ENCODE measurements around the gene CCHCR1.

Gene CCHCR1

GRCh38 chr6:31180500-31180899 lies 22.9 kb upstream of the CCHCR1 start:
- Histone ChIP-seq H3K27ac (no peak overlapping the region), H3K4me3 (peak overlapping the region; percentile 51)
- DNase-seq (ENCODE audit: low spot score): no peak
- TF ChIP-seq CTCF (IDR thresholded peaks at IDR 0.05): no peak

GRCh38 chr6:31179896-31180295 lies 22.3 kb upstream of the CCHCR1 start:
- DNase-seq (ENCODE audit: low spot score): no peak
- Histone ChIP-seq H3K27ac (no peak overlapping the region), H3K4me3 (peak overlapping the region; percentile 51)
- no peak for TF ChIP-seq CTCF (IDR thresholded peaks at IDR 0.05)

GRCh38 chr6:31179042-31179386 lies 21.4 kb upstream of the CCHCR1 start:
- no peak overlapping the region for H3K27ac ChIP-seq
- DNase-seq (ENCODE audit: low spot score): no peak

GRCh38 chr6:31178143-31179041 lies 20.8 kb upstream of the CCHCR1 start:
- DNase-seq (ENCODE audit: low spot score): no peak
- Histone ChIP-seq H3K27ac (no peak overlapping the region), H3K4me3 (no peak overlapping the region)
- no peak for TF ChIP-seq CTCF (IDR thresholded peaks at IDR 0.05)

More at GRCh38 chr6:31179042-31179386, 21.4 kb upstream of the CCHCR1 start:
- no peak for TF ChIP-seq CTCF (IDR thresholded peaks at IDR 0.05)
- H3K4me3 ChIP-seq: no peak overlapping the region

GRCh38 chr6:31175971-31176370 lies 18.4 kb upstream of the CCHCR1 start:
- TF ChIP-seq CTCF (IDR thresholded peaks at IDR 0.05): no peak
- Histone ChIP-seq H3K27ac (no peak overlapping the region), H3K4me3 (no peak overlapping the region)
- DNase-seq (ENCODE audit: low spot score): no peak

GRCh38 chr6:31174378-31174777 lies 16.8 kb upstream of the CCHCR1 start:
- no peak for DNase-seq (ENCODE audit: low spot score)
- TF ChIP-seq CTCF (IDR thresholded peaks at IDR 0.05): no peak
- H3K27ac ChIP-seq: no peak overlapping the region
- no peak overlapping the region for H3K4me3 ChIP-seq

GRCh38 chr6:31173406-31173805 lies 15.8 kb upstream of the CCHCR1 start:
- TF ChIP-seq CTCF (IDR thresholded peaks at IDR 0.05): no peak
- no peak for DNase-seq (ENCODE audit: low spot score)
- no peak overlapping the region for H3K27ac ChIP-seq
- no peak overlapping the region for H3K4me3 ChIP-seq
